GM18526 (cell line): ENCODE measurements around the gene FGF14.

Experiments
- POLR2A ChIP-seq: IDR thresholded peaks from 3 replicates; pipeline ENCODE4 v1.6.1; 2011; ENCODE audit not compliant: insufficient read length; ENCODE audit errors: extremely low read depth

Gene FGF14

DNA sequence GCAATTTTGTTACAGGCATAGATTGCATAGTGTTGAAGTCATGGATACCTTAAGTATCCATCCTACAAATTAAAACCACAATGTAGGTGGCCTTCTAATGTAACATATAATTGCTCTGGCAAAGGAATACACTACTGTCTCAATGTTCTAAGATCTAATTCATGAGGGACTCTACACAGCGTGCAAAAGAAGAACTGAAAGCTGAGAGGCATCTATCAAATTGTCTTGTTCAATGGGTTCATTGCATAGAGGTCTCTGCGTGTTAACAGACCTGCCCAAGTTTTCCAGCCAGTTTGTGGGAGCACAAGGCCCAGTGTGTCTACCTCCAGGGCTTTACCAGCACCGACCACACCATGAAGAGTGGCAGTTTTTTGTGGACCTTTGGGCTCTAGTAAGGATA, 498.0 kb downstream of the FGF14 start:
- TF ChIP-seq POLR2A, result no peak

DNA sequence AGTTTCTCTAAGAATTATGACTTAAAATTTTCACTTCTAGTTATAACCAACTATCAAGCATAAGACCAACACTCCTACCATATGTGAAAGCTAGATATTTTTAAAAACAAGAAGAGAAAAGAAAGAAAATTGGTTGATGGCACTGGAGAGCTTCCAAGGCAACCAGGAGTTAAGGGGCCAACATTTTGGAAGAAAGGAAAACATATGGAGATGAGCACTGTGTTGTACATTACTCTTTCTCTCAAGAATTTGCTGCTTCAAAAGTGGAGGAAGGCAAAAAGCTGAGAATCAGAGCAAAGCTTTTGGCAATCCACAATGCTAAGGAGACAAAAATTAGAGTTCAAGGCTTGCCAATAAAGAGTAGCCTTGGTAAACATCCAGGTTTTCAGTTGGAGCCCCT, 503.2 kb downstream of the FGF14 start:
- no peak for TF ChIP-seq POLR2A

DNA sequence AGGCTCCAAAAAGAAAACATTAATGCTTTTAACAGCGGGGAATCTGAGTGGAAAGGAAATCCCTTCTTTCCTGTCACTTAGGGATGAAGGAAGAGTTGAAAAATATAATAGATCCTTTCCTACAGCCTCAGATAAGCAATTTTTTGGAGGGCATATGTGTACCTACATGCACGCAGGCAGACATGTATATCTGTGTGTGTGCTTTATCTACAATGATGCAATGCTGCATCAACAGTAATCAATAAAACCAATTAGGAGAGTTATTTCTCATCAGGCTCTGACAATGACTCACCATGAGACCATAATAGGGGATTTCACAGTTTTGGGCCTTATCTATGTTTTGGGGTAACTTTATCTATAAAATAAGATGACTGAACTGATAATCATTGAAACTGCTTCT, 505.3 kb downstream of the FGF14 start:
- no peak for TF ChIP-seq POLR2A

DNA sequence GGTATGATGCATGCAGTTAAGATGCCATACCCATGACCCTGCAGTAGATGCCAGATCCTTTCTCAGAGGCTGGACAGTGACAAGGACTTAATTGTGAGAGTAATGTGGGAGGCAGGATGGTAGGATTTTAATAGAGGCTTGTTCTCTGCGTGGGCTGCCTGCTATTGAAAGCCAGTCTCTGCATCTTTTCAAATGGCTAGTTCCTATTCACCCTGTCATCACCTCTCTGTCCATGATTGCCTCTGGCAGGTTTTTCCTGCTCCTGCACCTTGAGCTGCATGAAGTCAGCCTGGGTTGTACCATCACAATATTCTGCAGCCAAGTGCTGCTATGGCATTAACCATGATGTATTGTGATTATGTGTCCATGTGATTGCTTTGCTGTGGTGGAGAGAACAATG, 508.8 kb downstream of the FGF14 start:
- TF ChIP-seq POLR2A, result no peak

DNA sequence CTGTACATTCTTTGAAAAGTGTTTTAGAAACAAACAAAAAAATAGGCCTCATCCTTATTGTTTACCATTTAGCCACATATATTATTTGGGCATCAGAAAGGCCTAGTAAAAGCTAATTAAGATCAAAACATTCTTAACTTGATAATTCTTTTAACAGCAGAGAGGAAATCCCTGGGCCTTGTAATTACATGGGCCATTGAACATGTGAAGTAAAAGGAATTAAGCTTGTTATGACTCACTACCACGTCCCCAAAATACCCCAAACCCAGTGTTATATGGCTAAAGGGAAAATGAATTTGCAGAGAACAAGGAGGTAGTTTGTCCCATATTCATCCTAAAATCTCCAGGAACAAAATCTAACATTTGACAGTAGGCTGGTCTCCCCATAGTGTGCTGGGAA, 509.6 kb downstream of the FGF14 start:
- TF ChIP-seq POLR2A, result no peak

DNA sequence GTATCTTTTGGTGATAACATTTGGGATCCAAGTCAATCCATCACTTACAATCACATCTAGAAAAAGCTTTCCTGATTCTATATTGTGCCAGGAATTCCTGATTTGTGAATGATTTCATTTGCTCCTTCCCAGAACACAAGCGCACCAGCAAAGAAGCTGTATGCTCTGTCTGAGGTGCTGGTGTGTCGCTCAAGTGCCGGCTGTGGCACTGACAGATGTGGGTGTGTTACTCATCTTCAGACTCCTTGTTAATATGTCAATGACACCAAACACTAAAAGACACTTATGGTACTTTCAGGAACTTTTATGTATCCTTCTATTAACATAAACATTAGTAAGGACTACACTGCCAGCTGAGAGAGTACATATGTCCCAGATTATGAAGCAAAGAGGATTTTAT, 520.3 kb downstream of the FGF14 start:
- no peak for TF ChIP-seq POLR2A

DNA sequence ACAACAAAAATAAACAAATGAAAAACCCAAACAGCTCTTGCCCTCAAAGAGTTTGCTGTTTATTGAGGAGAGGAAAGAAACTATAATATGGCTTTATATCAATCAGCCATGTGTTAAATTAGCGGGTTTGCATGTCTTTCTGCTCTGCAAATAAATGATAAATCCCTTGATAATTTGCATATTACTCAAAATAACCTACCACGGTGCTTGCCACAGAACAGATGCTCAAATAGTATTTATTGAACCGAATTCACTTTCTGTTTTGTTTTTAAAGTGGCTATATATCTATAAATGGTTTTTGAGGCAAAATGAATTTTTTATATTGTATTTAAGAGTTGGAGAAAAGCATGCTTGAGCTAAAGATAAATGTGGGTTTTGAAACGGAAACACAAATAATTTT, 521.3 kb downstream of the FGF14 start:
- no peak for TF ChIP-seq POLR2A

DNA sequence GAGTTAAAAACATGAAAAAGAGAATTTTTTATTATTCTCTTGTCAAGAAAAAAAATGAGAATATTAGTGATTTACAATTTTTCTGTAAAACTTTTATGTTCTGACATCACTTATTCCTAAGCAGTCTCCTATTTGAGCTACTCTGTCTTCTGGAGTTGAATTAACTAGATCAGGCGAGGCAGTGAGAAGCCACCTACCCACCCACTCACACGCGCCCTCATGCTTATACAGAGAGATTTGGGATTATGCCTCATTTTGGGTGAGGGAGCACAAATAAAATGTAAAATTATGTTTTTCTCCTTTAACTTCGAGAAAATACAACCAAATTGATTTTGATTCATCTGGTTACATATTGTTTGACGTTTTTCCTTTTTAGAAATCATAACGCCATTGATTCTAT, 524.9 kb downstream of the FGF14 start:
- TF ChIP-seq POLR2A, result no peak

DNA sequence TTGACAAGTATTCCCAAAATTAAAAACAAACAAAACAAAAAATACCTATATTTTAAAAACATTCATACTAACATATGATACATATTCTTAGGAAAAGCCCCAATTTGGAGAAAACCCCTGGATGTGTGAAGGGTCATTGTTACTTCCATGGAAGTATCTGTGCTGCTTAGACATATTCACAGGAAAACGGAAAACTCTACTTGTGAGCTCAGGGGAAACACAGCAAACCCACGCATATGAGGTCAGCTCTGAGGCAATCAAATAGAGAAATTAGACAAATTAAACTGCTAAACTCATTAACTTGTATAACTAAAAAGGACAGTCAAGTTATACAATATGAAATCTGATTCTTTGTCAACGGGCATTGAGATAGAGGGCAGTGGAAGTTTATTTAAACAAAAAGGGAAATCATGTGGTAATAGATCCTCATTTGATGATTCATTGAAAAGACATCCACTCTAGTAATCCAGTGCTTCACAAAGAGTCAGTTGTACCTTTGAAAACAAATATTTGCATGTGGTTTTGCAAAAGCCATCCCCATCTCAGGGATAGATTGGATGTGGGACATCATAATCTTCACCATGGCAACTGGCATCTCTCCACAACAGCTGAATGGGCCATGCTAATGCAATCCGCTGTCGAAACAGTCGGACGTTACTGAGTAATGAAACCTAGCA, 526.0 kb downstream of the FGF14 start:
- no peak for TF ChIP-seq POLR2A

DNA sequence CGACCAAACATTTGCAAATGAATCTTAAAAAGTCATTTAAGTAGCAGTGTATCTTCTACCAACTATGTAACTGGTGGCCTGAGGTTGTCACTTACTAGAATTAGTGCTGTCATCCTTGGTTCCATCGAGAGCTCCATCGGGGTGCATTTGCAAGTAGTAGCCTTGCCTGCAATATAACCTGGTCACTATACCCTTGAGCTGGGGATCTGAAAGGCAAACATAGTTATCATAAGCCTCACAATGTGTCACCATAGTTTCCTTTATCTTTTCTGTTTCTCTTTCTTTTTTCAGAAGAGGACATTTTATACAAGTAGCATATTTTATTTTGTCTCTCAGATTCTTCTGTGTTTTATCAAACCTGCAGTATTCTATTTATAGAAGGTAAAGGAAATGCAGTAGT, 526.8 kb downstream of the FGF14 start:
- TF ChIP-seq POLR2A, result no peak

DNA sequence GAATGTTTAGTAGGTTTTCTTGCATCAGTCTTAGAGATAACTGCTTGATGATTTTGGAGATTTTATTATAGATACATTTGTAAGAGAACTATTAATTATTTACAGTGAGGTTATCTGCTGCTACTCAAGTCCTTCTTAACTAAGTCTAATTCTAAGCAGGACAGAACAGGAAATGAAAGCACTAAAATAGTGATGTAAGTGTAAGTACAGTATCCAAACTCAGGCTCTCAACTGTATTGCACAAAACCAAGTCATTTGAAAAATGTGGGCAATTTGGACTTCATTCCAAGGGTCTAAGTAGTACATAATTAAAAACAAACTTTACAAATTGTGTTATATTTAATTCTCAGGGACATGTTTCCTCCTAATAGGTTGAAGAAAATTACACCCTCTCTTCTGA, 532.3 kb downstream of the FGF14 start:
- no peak for TF ChIP-seq POLR2A

DNA sequence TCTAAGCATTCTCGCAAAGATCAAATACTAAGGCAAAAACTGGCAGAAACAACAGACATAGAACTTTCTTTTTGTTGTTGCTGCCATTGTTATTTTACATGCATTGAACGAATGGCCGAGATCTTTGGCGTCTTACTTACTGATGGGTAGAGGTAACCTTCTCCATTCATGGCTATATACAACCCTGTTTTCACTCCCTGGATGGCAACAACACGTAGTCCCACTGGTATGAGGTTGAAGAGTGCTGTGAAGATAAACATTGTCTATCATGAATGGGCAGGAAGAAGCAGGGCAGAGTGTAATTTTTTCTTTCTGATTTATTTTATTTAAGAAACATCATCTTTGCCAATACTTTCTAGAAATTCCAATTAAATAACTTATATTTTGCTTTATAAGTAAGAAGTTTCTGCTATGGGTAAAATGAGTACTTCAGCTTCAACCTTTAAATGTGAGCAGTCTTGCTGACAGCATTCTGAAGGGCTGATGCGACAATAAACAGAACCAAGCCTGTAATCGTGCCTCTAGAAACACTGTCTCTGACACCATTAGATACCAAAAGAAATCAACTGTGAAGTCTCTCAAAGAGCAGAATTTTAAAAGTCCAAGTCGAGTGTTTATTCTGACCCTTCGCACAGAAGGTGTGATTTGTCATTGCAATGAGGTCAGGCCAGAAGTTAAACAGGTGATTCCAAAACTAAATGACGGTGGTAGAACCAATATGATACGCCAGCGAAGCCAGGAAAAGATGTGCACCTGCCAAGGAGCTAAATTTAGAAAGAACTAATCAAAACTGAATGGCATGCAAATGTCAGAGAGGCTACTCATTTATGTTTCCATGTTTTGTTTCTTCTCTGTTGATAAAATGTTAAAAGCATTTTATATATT, 533.0 kb downstream of the FGF14 start:
- TF ChIP-seq POLR2A, result no peak

DNA sequence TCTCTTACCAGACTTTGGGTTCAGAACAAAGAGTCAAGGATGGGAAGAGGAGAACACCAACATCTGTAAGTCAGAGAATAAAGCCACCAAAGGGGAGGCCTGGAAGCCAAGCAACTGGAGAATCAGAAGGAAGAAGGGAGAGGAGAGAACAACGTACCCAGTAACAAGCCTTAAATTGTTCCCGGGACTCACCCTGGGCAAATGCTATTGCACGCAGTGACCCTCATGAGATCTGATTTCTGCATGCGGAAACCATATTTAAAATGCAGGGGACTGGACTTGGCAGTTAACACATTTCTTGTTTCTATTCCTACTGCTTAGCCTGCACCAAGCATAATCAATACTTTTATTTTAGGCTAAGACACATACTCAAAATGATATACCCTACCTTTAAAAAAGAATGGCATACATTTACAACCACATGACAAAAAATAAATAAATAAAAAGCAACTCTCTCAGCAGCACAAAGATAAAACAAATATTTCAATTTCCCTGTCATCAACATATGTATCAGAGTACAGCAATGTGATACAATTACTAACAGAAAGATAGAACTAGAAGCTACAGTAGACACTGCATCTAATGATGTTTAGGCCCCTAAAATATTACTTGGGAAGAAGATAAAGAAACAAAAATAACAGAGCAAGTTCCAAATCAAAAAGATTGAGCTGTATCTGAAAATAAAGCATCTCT, 534.8 kb downstream of the FGF14 start:
- TF ChIP-seq POLR2A, result no peak

DNA sequence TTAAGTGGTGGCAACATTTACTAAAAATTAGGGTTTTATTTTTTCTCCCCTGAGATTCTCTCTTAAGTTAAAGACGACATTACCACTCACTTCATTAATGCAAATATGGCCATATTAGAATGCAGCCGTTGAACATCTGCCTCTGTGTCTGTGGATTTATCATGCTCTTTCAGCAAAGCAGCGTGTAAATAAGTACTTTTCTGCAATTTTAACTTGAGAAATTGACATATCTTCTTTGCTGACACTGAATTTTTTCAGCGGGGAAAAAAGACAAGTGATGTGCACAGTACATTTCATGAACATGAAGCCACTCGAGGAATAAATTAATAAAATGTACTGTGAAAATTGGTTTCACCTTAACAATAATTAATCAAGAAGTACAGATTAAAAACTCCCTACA, 543.0 kb downstream of the FGF14 start:
- no peak for TF ChIP-seq POLR2A

DNA sequence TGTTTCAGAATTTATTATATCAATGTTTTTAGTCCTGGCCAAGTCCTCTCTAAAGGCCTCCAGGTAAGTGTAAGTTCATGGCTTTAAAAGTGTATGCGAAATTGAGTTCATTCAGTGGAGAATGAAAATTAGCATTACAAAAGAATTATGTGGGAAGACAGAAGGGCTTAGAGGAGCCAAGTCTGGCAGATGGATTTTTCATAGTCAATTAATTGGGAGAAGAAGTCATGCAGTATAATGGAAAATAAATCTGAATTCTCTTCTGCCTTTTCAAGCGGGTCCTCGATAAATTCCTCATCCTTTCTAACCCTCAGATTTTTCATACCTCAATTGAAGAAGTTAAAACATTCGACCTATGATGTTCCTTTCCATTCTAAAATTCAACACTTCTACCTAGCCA, 555.1 kb downstream of the FGF14 start:
- no peak for TF ChIP-seq POLR2A

DNA sequence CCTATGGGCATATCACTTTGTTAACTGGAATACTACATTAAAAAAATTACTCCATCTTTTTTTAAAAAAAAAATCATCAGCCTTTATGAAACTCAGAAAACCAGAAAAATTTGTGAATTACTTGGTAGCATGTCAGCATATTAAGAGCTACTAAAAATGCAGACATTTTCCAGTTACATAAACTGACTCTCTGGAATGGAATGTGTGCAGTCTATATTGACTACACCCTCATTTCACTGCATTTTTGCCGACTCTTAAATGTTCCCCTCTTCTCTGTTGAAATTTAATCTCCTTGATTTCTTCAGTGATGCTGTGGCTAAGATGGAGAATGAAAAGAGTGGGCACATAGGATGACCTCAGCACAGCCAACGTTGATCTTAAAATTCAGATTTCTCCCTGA, 555.6 kb downstream of the FGF14 start:
- TF ChIP-seq POLR2A, result no peak

DNA sequence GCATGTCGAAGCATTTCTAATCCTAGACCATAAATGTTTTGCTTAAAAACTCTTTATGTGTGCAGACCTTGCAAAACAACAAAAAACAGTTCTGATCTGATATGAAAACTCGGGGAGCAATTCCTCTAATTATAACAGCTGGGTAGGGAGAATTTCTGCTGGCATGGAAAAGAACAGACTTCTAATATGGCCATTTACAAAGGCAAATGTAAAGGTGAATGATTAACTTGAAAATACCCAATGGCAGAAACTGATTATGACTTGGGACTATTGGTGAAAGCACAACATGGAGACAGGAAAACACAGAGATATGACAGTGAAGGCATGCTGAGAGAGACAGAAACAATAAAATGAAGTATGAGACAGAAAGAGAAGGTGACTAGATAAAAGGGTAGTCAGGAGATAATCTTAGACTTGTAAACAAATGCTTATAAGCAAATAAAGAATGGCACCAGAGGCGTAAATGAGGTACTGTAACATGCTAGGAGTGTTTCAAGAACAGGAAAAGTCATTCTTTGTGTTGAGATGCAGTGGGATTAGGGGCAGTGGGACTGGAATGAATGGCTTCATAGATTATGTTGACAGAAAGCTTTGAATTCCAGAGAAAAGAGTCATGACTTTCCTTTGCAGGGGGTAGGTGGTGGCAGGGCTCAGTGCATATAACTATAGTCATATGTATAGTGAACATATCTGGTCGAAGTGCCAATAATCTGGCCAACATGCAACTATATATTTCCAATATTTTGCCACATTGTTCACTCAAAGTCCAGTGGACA, 556.4 kb downstream of the FGF14 start:
- TF ChIP-seq POLR2A, result no peak
